GM06990 (cell line): ENCODE measurements around the gene FAR2.
A peak's percentile ranks its signal among the peaks of the same experiment; 100 is the strongest.

ENCODE experiments used
- DNase-seq: peaks from one replicate; pipeline ENCODE4 v3.0.0-alpha.2; 2011; ENCODE audit not compliant: insufficient read length; ENCODE audit errors: extremely low read depth
- H3K27me3 ChIP-seq: replicated peaks from 2 replicates; pipeline ENCODE4 v1.6.0; 2011; ENCODE audit warnings: low read length; ENCODE audit not compliant: control insufficient read depth, insufficient read depth
- H3K36me3 ChIP-seq: 2 replicates; pipeline ENCODE4 v1.5.1; 2011; ENCODE audit warnings: low read length; ENCODE audit not compliant: control insufficient read depth, insufficient read depth
- H3K4me3 ChIP-seq: replicated peaks from 2 replicates; pipeline ENCODE4 v1.5.1; 2011; ENCODE audit warnings: low read depth, mild to moderate bottlenecking, control low read depth, low read length
- CTCF ChIP-seq: IDR thresholded peaks from 2 replicates; pipeline ENCODE4 v1.5.1; 2011; ENCODE audit warnings: low read length, control low read depth, mild to moderate bottlenecking, inconsistent platforms; ENCODE audit not compliant: insufficient read depth, poor library complexity, severe bottlenecking

The FAR2 gene

GRCh38 chr12:29234552-29234951 lies 85.5 kb downstream of the FAR2 start:
- no peaks in the 10 kb centered on the region for H3K36me3 ChIP-seq
- H3K27me3 ChIP-seq = no peaks in the 10 kb centered on the region
- no peak overlapping the region for H3K4me3 ChIP-seq
- no peak for TF ChIP-seq CTCF
- DNase-seq = no peak

- no peaks in the 10 kb centered on the region for H3K27me3 ChIP-seq
- H3K4me3 ChIP-seq = no peak overlapping the region
- no peaks in the 10 kb centered on the region for H3K36me3 ChIP-seq
- no peak for DNase-seq
- TF ChIP-seq CTCF = no peak
These were observed 86.0 kb downstream of the FAR2 start for GRCh38 chr12:29234965-29235626.

GRCh38 chr12:29238822-29239291 lies 89.8 kb downstream of the FAR2 start:
- no peak for TF ChIP-seq CTCF
- no peak for DNase-seq
- H3K4me3 ChIP-seq = no peak overlapping the region
- no peaks in the 10 kb centered on the region for H3K27me3 ChIP-seq
- H3K36me3 ChIP-seq = no peaks in the 10 kb centered on the region

GRCh38 chr12:29239336-29239735 lies 90.3 kb downstream of the FAR2 start:
- no peak for DNase-seq
- Histone ChIP-seq H3K27me3 (no peaks in the 10 kb centered on the region), H3K4me3 (no peak overlapping the region), H3K36me3 (no peaks in the 10 kb centered on the region)
- no peak for TF ChIP-seq CTCF

- Histone ChIP-seq H3K4me3 (no peak overlapping the region), H3K36me3 (no peaks in the 10 kb centered on the region), H3K27me3 (no peaks in the 10 kb centered on the region)
- TF ChIP-seq CTCF = no peak
- DNase-seq = no peak
These were observed 91.4 kb downstream of the FAR2 start for GRCh38 chr12:29240441-29240840.

- DNase-seq = peak; percentile 13
- H3K4me3 ChIP-seq = no peak overlapping the region
- H3K36me3 ChIP-seq = no peaks in the 10 kb centered on the region
- no peaks in the 10 kb centered on the region for H3K27me3 ChIP-seq
- no peak for TF ChIP-seq CTCF
These were observed 92.9 kb downstream of the FAR2 start for GRCh38 chr12:29241821-29242591.
